HUES64 (cell line): Measurements from ENCODE around the gene PHACTR1.

ENCODE experiments used
- H3K27ac ChIP-seq: 2 replicates; pipeline ENCODE4 v1.7.0; 2013; ENCODE audit warnings: low read depth, low read length, inconsistent platforms
- H3K27me3 ChIP-seq: 2 replicates; pipeline ENCODE4 v1.6.1; 2013; ENCODE audit warnings: mild to moderate bottlenecking, low read length; ENCODE audit not compliant: insufficient read depth
- H3K36me3 ChIP-seq: 2 replicates; pipeline ENCODE4 v1.6.1; 2013; ENCODE audit warnings: mild to moderate bottlenecking, low read length; ENCODE audit not compliant: insufficient read depth
- H3K4me1 ChIP-seq: 2 replicates; pipeline ENCODE4 v1.6.1; 2013; ENCODE audit warnings: mild to moderate bottlenecking, low read length, moderate library complexity; ENCODE audit not compliant: insufficient read depth
- H3K4me3 ChIP-seq: 2 replicates; pipeline ENCODE4 v1.5.1; 2013; ENCODE audit warnings: mild to moderate bottlenecking, low read length, moderate library complexity
- H3K9ac ChIP-seq: 2 replicates; pipeline ENCODE4 v1.6.1; 2013; ENCODE audit warnings: mild to moderate bottlenecking, low read depth, low read length
- H3K9me3 ChIP-seq: 2 replicates; pipeline ENCODE4 v1.6.1; 2013; ENCODE audit warnings: low read depth, low read length; ENCODE audit not compliant: insufficient read depth
- WGBS: fragments of 150-250, 120-280 bp; methylation state at CpG from one replicate; pipeline ENCODE4 v1.1.7; 2013; ENCODE audit warnings: missing lambda C conversion rate; 5-methylcytosine and 5-hydroxymethylcytosine counted together

PHACTR1 gene

DNA sequence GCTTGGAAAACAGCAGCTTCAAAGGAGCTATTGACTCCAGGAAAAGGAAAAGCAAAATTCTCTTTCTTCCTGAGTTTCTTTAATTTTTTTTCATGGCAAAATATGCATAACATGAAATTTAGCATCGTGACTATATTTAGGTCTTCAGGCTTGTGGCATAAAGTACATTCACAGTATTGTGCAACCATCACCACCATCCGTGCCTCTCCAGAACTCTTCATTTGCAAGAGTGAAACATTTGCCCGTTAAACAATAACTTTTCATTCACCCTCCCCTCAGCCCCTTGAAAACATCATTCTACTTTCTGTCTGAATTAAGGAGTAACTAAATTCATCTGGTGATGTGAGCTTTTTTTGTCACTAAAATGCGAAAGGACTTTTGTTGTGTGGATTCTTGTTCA, 251.7 kb downstream of the PHACTR1 start:
- WGBS: 94% methylated on average over 4 of the region's 4 CpGs
- Histone ChIP-seq H3K27ac (no peak overlapping the region), H3K9me3 (no peaks in the 10 kb centered on the region), H3K36me3 (no peaks in the 10 kb centered on the region), H3K4me1 (0 out of 2 replicates have a peak, but pooled peaks cover 3% of the 10 kb centered on the region), H3K27me3 (no peaks in the 10 kb centered on the region), H3K4me3 (no peak overlapping the region), H3K9ac (no peak overlapping the region)

DNA sequence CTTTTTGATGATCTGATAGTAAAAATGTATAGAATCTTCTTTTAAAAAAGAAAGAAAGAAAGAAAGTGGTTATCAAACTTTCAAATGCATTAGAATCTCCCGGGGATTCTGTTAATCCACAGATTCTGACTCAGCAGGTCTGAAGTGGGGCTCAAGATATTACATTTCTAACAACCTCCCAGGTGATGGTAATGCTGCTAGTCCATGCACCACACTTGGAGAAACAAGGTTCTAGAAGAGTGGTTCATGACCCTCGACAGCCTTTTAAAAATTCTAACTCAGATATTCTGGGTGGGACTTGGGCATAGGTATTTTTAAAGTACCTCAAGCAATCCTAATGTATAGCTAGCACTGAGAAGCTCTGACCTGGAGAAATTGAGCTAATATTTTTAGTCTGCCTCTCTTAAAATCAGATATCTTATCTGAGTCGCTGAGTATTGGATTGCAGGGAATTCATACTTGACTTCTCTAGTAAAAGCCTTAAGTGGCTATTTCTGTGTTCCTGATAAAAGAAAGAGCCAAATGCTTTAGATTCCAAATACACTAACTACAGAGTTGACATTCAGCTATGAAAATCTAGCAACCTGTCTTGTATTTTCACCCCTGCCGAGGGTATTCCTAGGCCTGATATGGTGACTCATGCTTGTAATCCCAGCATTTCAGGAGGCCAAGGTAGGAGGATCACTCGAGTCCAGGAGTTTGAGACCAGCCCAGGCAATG, 252.4 kb downstream of the PHACTR1 start:
- Histone ChIP-seq H3K4me3 (no peak overlapping the region), H3K9ac (no peak overlapping the region), H3K9me3 (no peaks in the 10 kb centered on the region), H3K36me3 (no peaks in the 10 kb centered on the region), H3K27me3 (no peaks in the 10 kb centered on the region), H3K27ac (no peak overlapping the region), H3K4me1 (no peaks in the 10 kb centered on the region)
- 94% methylated on average over 4 of the region's 5 CpGs for WGBS

DNA sequence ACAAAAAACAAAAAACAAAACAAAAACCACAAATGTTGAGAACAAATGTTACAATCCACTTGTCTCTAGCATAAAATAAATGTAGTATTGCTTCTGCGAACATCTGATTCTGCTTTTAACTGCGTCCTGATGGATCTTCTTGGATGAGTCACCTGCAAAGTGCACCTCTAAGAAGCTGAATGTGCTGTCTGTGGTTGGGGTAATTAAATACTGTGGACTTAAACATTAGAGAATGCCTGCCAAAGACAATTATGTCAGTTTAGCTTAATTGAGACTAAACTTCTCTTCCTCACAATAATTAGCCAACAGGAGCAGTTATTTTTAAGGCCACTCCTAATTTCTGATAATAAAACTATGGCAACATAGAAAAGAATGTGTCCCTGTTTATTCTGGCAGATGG, 253.4 kb downstream of the PHACTR1 start:
- no peaks in the 10 kb centered on the region for H3K9me3 ChIP-seq
- H3K27me3 ChIP-seq: no peaks in the 10 kb centered on the region
- 94% methylated on average over 2 of the region's 2 CpGs for WGBS

DNA sequence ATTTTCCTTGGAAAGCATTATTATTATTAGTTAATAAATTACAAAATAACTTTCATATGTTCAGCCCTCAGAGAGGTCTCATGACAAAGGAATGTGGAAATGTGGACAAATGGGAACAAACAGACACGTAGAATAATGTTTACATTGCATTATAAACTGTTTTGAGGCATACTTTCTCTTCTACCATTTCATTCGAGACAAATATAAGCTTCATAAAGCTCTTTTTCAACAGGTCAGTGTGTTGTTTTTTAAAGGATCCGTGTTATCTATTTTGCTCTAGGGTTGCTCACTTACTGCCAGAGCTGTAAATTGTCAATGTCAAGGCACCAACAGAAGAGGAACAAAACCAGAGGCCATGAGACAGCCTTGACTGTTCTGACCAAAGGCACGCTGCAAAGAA, 256.8 kb downstream of the PHACTR1 start:
- Histone ChIP-seq H3K4me1 (no peaks in the 10 kb centered on the region), H3K9me3 (no peaks in the 10 kb centered on the region), H3K27ac (no peak overlapping the region), H3K9ac (no peak overlapping the region), H3K27me3 (no peaks in the 10 kb centered on the region), H3K36me3 (no peaks in the 10 kb centered on the region), H3K4me3 (no peak overlapping the region)
- WGBS: 97% methylated on average over 4 of the region's 4 CpGs

More for the DNA sequence above, 253.4 kb downstream of the PHACTR1 start:
- Histone ChIP-seq H3K4me1 (no peaks in the 10 kb centered on the region), H3K27ac (no peak overlapping the region), H3K9ac (no peak overlapping the region), H3K36me3 (no peaks in the 10 kb centered on the region), H3K4me3 (no peak overlapping the region)

DNA sequence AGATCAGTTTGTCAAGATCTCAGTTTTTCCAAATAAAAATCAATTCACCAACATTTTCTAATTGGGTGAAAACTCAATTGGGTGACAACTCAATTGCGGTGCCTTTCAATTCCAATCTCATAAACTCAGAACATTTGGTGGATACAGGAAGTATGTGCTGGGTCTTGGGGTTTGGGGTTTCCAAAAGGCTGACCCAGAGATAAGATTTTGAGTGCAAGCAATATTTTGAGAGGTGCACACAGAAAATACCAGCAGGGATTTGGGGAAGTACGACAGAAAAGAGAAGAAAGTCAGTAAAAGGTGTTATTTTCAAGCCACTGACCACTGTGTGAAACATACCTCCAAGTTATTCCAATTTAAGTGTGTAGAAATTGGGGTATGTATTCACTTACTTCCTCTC, 258.0 kb downstream of the PHACTR1 start:
- Histone ChIP-seq H3K36me3 (no peaks in the 10 kb centered on the region), H3K27ac (no peak overlapping the region), H3K9ac (no peak overlapping the region), H3K27me3 (no peaks in the 10 kb centered on the region), H3K9me3 (no peaks in the 10 kb centered on the region), H3K4me3 (no peak overlapping the region), H3K4me1 (no peaks in the 10 kb centered on the region)
- 94% methylated on average over 2 of the region's 2 CpGs for WGBS

DNA sequence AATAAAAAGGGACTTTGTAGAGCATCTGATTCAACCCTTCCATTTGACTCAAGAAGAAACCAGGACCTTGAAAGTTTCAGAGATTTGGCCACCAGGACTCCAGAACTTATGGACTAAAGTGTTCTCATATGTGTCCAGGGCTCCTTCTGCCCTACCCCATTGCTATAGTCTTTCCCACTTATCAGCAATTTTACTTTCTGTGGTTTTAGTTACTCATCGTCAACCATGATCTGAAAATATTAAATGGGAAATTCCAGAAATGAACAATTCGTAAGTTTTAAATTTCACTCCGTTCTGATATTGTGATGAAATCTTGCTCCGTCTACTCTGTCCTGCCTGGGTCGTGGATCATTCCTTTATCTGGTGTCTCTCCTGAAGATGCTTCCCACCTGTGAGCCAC, 259.8 kb downstream of the PHACTR1 start:
- H3K4me1 ChIP-seq: no peaks in the 10 kb centered on the region

DNA sequence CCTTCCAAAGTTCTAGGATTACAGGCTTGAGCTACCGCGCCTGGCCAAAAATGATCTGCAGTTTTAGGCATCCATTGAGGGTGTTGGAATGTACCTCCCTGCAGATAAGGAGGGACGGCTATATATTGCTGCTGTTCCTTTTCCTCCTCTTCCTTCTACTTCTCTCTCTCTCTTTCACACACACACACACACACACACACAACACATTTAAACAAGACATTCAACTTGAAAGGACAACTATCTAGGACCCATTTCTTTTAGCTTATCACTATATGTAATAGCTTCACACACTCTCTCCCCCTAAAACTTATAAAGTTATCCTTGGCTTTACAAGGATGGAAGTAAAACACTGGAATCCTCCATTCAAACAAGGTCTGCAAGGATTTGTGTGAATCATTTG, 260.6 kb downstream of the PHACTR1 start:
- Histone ChIP-seq H3K27me3 (no peaks in the 10 kb centered on the region), H3K4me1 (no peaks in the 10 kb centered on the region), H3K9me3 (no peaks in the 10 kb centered on the region; the same call in 1 of the 2 replicates), H3K36me3 (no peaks in the 10 kb centered on the region), H3K4me3 (no peak overlapping the region), H3K27ac (no peak overlapping the region), H3K9ac (no peak overlapping the region)
- WGBS: 95% methylated on average over 3 of the region's 3 CpGs

More for the DNA sequence above, 259.8 kb downstream of the PHACTR1 start:
- Histone ChIP-seq H3K27me3 (no peaks in the 10 kb centered on the region), H3K4me3 (no peak overlapping the region), H3K27ac (no peak overlapping the region), H3K36me3 (no peaks in the 10 kb centered on the region), H3K9me3 (no peaks in the 10 kb centered on the region), H3K9ac (no peak overlapping the region)
- WGBS: 97% methylated on average over 5 of the region's 5 CpGs

DNA sequence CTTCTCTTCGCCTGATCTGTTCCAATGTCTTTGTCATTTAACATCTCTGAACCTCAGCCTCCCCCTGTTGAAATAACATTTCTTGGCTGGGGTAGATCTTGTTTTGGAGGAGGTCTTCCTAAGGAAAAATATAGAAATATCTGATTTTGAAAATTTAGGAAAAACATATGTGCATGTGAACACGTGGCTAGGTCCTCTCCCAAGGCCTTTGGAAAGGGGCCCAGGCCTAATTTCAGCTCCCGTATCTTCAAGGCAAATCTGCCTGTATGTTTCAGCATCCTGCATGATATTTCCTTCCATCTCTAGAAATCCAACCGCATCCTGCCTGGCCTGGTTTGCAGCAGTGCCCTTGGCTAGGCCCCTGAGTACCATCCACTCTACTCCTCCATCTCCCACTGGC, 261.2 kb downstream of the PHACTR1 start:
- Histone ChIP-seq H3K4me1 (no peaks in the 10 kb centered on the region), H3K9ac (no peak overlapping the region), H3K27ac (no peak overlapping the region), H3K36me3 (no peaks in the 10 kb centered on the region), H3K4me3 (no peak overlapping the region), H3K9me3 (no peaks in the 10 kb centered on the region; the same call in 1 of the 2 replicates), H3K27me3 (no peaks in the 10 kb centered on the region)
- 95% methylated on average over 4 of the region's 4 CpGs for WGBS

DNA sequence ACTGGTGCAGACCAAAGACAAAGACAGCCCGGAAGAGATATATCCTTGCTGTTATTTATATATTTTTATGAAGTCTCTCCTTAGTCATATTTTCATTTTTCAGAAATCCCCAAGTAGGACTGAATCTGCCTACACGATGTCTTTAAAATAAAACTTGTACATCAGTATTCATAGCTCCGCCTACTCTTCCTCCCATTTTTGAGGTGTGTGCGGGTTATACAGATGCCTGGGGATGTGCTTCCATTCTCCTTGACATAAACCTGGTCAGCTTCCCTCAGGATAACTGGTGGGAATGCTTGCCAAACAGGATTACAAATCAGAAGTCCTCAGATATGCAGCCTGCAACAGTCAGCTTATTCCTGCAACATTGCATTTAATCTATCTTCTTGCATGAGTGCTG, 264.2 kb downstream of the PHACTR1 start:
- Histone ChIP-seq H3K27ac (no peak overlapping the region), H3K4me3 (no peak overlapping the region), H3K9ac (no peak overlapping the region), H3K9me3 (no peaks in the 10 kb centered on the region; the same call in 1 of the 2 replicates), H3K27me3 (no peaks in the 10 kb centered on the region), H3K36me3 (no peaks in the 10 kb centered on the region), H3K4me1 (no peaks in the 10 kb centered on the region)
- 94% methylated on average over 3 of the region's 4 CpGs for WGBS

DNA sequence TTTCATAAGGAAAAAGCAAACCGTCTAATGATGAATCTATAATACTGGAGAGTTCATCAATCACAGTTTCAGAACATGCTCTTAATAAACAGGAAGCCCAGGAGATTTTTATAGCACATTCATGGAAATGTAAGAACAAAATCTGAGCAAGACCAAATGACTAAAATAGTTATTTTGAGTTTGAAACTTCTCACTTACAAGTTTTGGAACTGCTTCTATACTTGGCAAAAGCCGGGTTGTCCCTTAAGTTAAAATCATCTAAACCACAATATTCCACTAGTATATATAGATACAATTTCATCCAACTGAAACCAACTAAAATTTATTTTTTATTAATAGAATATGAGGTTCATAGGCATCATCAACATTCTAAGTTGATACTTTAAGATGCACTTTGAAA, 268.2 kb downstream of the PHACTR1 start:
- Histone ChIP-seq H3K36me3 (no peaks in the 10 kb centered on the region), H3K4me3 (no peak overlapping the region), H3K4me1 (no peaks in the 10 kb centered on the region), H3K27me3 (no peaks in the 10 kb centered on the region), H3K9ac (no peak overlapping the region), H3K9me3 (no peaks in the 10 kb centered on the region; the same call in 1 of the 2 replicates), H3K27ac (no peak overlapping the region)
- 92% methylated on average over 1 of the region's 2 CpGs for WGBS

DNA sequence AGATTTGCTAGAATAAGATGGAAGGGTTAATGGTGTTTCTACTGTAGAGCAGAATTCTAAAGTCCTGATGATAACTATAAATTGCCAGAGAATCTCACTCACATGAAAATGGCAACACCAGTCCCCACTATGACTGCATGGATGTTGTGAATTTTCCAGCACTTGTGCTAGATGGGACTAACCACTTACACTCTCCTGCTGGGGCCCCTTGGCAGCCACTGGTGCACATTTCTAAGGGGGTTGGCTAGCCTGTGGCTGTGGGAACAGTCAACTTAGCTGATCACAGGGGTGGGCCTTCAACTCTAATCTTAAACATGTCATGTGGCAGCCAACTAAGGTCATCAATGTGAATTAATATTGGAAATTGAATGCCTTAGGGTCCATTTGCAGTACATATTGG, 271.2 kb downstream of the PHACTR1 start:
- no peak overlapping the region for H3K27ac ChIP-seq
- no peaks in the 10 kb centered on the region for H3K36me3 ChIP-seq
- H3K9me3 ChIP-seq: no peaks in the 10 kb centered on the region
- H3K9ac ChIP-seq: no peak overlapping the region
- no peak overlapping the region for H3K4me3 ChIP-seq
- peaks cover 6% of the 10 kb centered on the region for H3K4me1 ChIP-seq
- H3K27me3 ChIP-seq: no peaks in the 10 kb centered on the region

DNA sequence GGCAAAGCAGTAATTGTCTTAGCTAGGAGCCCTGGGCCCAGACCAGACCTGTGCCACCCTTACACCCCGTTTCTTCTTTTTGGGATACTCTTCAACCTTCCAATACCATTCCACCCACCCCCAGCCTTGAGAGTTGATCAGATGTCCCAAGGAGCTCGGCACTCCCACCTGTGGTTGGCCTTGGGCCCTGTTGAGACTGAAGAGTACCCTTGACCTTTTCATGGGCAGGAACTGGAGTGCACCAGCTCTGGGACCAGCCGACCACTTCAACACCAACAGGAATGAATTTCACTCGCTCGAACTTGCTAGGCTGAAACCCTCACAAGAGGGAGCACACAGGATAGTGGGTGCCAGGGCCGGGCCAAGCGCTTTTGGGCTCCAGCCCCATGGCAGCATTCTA, 273.6 kb downstream of the PHACTR1 start:
- Histone ChIP-seq H3K27me3 (no peaks in the 10 kb centered on the region), H3K4me3 (no peak overlapping the region), H3K9ac (no peak overlapping the region), H3K4me1 (peaks cover 6% of the 10 kb centered on the region), H3K36me3 (no peaks in the 10 kb centered on the region), H3K9me3 (peaks cover 8% of the 10 kb centered on the region), H3K27ac (no peak overlapping the region)
- 96% methylated on average over 7 of the region's 7 CpGs for WGBS
